Measurements from ENCODE around the gene NPAS3.

- TF ChIP-seq CTCF (IDR thresholded peaks at IDR 0.05; ENCODE audit: borderline replicate concordance, extremely low read depth, low read length, poor library complexity, severe bottlenecking) (no peak), EZH2 (IDR thresholded peaks at IDR 0.05; ENCODE audit: borderline replicate concordance, low read depth, low read length, severe bottlenecking) (no peak)
These were observed 902.1 kb downstream of the NPAS3 start for GRCh38 chr14:33840797-33841196.

All from DND-41 (cell line).